Right atrium auricular region (tissue), 2 donors: ENCODE data around the gene ZNF219. TPM values are rescaled to one million over a fixed set of nuclear protein-coding genes. Genes with fewer than 3 reads are reported as not detected.
"Not testable (repeated sequence)": the region's sequence is repeated elsewhere in the genome, so short reads cannot be mapped to it uniquely, and the experiment has no call there.

Source experiments
- DNase-seq: peaks from one replicate; pipeline ENCODE4 v3.0.0-alpha.2; 2019; ENCODE audit warnings: low spot score
- H3K27ac ChIP-seq, 2 donors: fragments of 200-600 bp; sonication (generic); 1 replicate in 1 of 2; 2 replicates in 1 of 2; pipeline ENCODE4 v1.5.1; 2016 to 2019
- H3K27me3 ChIP-seq, 2 donors: fragments of 200-600 bp; sonication (generic); one replicate each; pipeline versions ENCODE4 v1.5.1 to v1.6.0; 2017 to 2019
- H3K36me3 ChIP-seq: fragments of 200-600 bp; sonication (generic); one replicate; pipeline ENCODE4 v1.5.1; 2016
- H3K4me1 ChIP-seq, 2 donors: fragments of 200-600 bp; sonication (generic); one replicate each; pipeline versions ENCODE4 v1.5.1 to v1.6.0; 2017 to 2019
- H3K4me3 ChIP-seq, 2 donors: fragments of 200-600 bp; sonication (generic); 1 replicate in 1 of 2; 2 replicates in 1 of 2; pipeline ENCODE4 v1.5.1; 2017 to 2019; ENCODE audit warnings: mild to moderate bottlenecking in 1 of 2, moderate library complexity in 1 of 2
- H3K9me3 ChIP-seq, 2 donors: fragments of 200-600 bp; sonication (generic); one replicate each; pipeline ENCODE4 v1.5.1; 2019
- CTCF ChIP-seq, 2 donors: fragments of 200-600 bp; sonication (generic); IDR thresholded peaks; one replicate each; pipeline ENCODE4 v1.5.1; 2019; ENCODE audit warnings: antibody characterized with exemption in 2 of 2
- total RNA-seq, 2 donors: library from RNA; depleted of rRNA; stranded (reverse); fragments of >200 nt; gene quantifications; one replicate each; pipeline ENCODE4 v1.1.0, GENCODE V29; 2016

ZNF219 gene
- total RNA-seq, 2 donors from 2014 or later = 49.7 to 66.6 TPM

GRCh38 chr14:21041676-21042433 is 56.6 kb downstream of the ZNF219 start, which contains the start of gene RNASE7:
TSS of gene RNASE7 (plus strand) at chr14:21042362. CDS start at chr14:21042993, 631 bp downstream.
- no peak for DNase-seq
- Histone ChIP-seq H3K36me3 (no peaks in the 10 kb centered on the region), H3K27ac (no peak within 1 kb of the TSS), H3K9me3 (no peaks in the 10 kb centered on the region), H3K4me1 (peaks cover 0 to 43% of the 10 kb centered on the region in 2 donors), H3K27me3 (no peaks in the 10 kb centered on the region), H3K4me3 (no peak within 1 kb of the TSS)
- no peak for TF ChIP-seq CTCF (IDR thresholded peaks at IDR 0.05)

GRCh38 chr14:21040941-21041340 is 57.5 kb downstream of the ZNF219 start:
- not testable (repeated sequence) for H3K27ac ChIP-seq, DNase-seq, H3K27me3 ChIP-seq, H3K4me3 ChIP-seq, H3K36me3 ChIP-seq, H3K9me3 ChIP-seq
- H3K4me1 ChIP-seq = peaks cover 0 to 43% of the 10 kb centered on the region in 2 donors

- no peaks in the 10 kb centered on the region for H3K36me3 ChIP-seq
- no peaks in the 10 kb centered on the region for H3K27me3 ChIP-seq
- no peak for DNase-seq
- H3K4me3 ChIP-seq = no peak overlapping the region
- H3K4me1 ChIP-seq = peaks cover 0 to 43% of the 10 kb centered on the region in 2 donors
- no peaks in the 10 kb centered on the region for H3K9me3 ChIP-seq
- TF ChIP-seq CTCF (IDR thresholded peaks at IDR 0.05) = no peak
- no peak overlapping the region for H3K27ac ChIP-seq
Measured at GRCh38 chr14:21040370-21040925, 58.0 kb downstream of the ZNF219 start.

Other genes with a start within 250 kb of the ZNF219 start
- gene RNASE3, start 207.3 kb downstream of the ZNF219 start, total RNA-seq = under 1 TPM in 1 of 2 donors, not detected in 1; 0.59 TPM
- gene RNASE2, start 143.2 kb downstream of the ZNF219 start, total RNA-seq = 1 to 10 TPM; 2.9 to 4.1 TPM
- 10 to 100 TPM; 28.9 to 37.8 TPM for gene METTL17, start 108.7 kb downstream of the ZNF219 start, total RNA-seq
- gene SLC39A2, start 99.4 kb downstream of the ZNF219 start, total RNA-seq = not detected
- 100 to 1,000 TPM; 335 to 360 TPM for gene NDRG2, start 73.6 kb downstream of the ZNF219 start, total RNA-seq
- gene TPPP2, start 68.4 kb downstream of the ZNF219 start, total RNA-seq = under 1 TPM in 1 of 2 donors, not detected in 1; 0.86 TPM
- gene RNASE13, start 63.8 kb downstream of the ZNF219 start, total RNA-seq = not detected
- not detected for gene RNASE7, start 56.3 kb downstream of the ZNF219 start, total RNA-seq
- not detected for gene RNASE8, start 40.8 kb downstream of the ZNF219 start, total RNA-seq
- gene ARHGEF40, start 28.4 kb downstream of the ZNF219 start, total RNA-seq = 10 to 100 TPM; 14.3 to 16.0 TPM
- gene TMEM253, start 2.4 kb upstream of the ZNF219 start, total RNA-seq = not detected
- gene OR5AU1, start 57.4 kb upstream of the ZNF219 start, total RNA-seq = not detected
- 100 to 1,000 TPM; 254 to 277 TPM for gene HNRNPC, start 170.8 kb upstream of the ZNF219 start, total RNA-seq
- under 1 TPM in 1 of 2 donors, not detected in 1; 0.12 TPM for gene RPGRIP1, start 181.4 kb upstream of the ZNF219 start, total RNA-seq